Kidney (tissue), 14 donors: ENCODE data around the gene PNLIPRP1. TPM values are rescaled to one million over a fixed set of nuclear protein-coding genes. Genes with fewer than 3 reads are reported as not detected.

Experiments
- DNase-seq, 5 donors: peaks; one replicate each; pipeline ENCODE4 v3.0.0-alpha.2; 2013 to 2020
- FAIRE-seq: peaks from 2 replicates; lab custom pipeline; 2012; peaks lifted over from hg19 to GRCh38; lab: Jason Lieb, UNC
- H3K27ac ChIP-seq, 2 donors: one replicate each; pipeline ENCODE4 v1.7.0; 2013; ENCODE audit warnings: low read depth in 2 of 2, low read length in 2 of 2, inconsistent platforms in 1 of 2
- H3K27me3 ChIP-seq: one replicate; pipeline ENCODE4 v1.7.1; 2013; ENCODE audit warnings: low read length, inconsistent platforms; ENCODE audit not compliant: control insufficient read depth, insufficient read depth
- H3K36me3 ChIP-seq, 3 donors: one replicate each; pipeline versions ENCODE4 v1.7.0 to v1.7.1; 2013; ENCODE audit warnings: low read length in 3 of 3, control low read depth in 1 of 3, inconsistent platforms in 1 of 3; ENCODE audit not compliant: insufficient read depth in 3 of 3, control insufficient read depth in 2 of 3
- H3K4me1 ChIP-seq, 3 donors: one replicate each; pipeline versions ENCODE4 v1.7.0 to v1.7.1; 2013; ENCODE audit warnings: low read length in 3 of 3, inconsistent platforms in 1 of 3, low read depth in 1 of 3; ENCODE audit not compliant: control insufficient read depth in 2 of 3, insufficient read depth in 2 of 3
- H3K4me3 ChIP-seq, 3 donors: one replicate each; pipeline versions ENCODE4 v1.7.0 to v1.8.1; 2013; ENCODE audit warnings: low read length in 3 of 3, control low read depth in 1 of 3, inconsistent platforms in 1 of 3
- H3K9ac ChIP-seq, 3 donors: one replicate each; pipeline versions ENCODE4 v1.7.0 to v1.7.1; 2013; ENCODE audit warnings: low read length in 3 of 3, control low read depth in 1 of 3, inconsistent platforms in 1 of 3
- H3K9me3 ChIP-seq, 3 donors: one replicate each; pipeline versions ENCODE4 v1.7.0 to v1.7.1; 2013; ENCODE audit warnings: low read length in 3 of 3, control low read depth in 1 of 3, inconsistent platforms in 1 of 3; ENCODE audit not compliant: control insufficient read depth in 2 of 3, insufficient read depth in 1 of 3
- intact Hi-C: fragments of 100-400 bp; cut with DNase I; formaldehyde crosslinking; loops from one replicate; pipeline ENCODE4 v1.11.1; 2022
- polyA plus RNA-seq: library from polyadenylated mRNA; stranded (reverse); fragments of 350-450 nt; fragmentation: Illumina TruSeq; extraction: RNeasy Lipid Tissue Mini Kit (QIAGEN cat#74804); gene quantifications from one replicate; pipeline ENCODE4 v1.2.3, GENCODE V29; 2014; ENCODE audit warnings: low read depth, low replicate concordance; ENCODE audit not compliant: insufficient read depth
- total RNA-seq: library from RNA; stranded (reverse); fragmentation: NEBNext Ultra II Directional; extraction: Animal tissue kit (Norgen Biotek cat#: 25700); gene quantifications from one replicate; pipeline ENCODE4 v1.2.1, GENCODE V29; 2021
- TF ChIP-seq, protein P1 (sequence below): IDR thresholded peaks from 3 replicates; pipeline ENCODE4 v1.5.1; 2012; ENCODE audit warnings: mild to moderate bottlenecking, moderate library complexity, borderline replicate concordance; ENCODE audit not compliant: insufficient read depth; ENCODE audit errors: extremely low read depth
- donor health status: control.
- donor health status: control.
- donor health status: control.
- donor health status: control.
- donor health status: control.
- donor health status: DM: yes; HTN: yes; CAD: no.
- donor health status: Normal renal cell carcinoma (clear cell type).

Gene PNLIPRP1
- total and polyA plus RNA-seq, 2 donors from 2014 or later: not detected

DNA sequence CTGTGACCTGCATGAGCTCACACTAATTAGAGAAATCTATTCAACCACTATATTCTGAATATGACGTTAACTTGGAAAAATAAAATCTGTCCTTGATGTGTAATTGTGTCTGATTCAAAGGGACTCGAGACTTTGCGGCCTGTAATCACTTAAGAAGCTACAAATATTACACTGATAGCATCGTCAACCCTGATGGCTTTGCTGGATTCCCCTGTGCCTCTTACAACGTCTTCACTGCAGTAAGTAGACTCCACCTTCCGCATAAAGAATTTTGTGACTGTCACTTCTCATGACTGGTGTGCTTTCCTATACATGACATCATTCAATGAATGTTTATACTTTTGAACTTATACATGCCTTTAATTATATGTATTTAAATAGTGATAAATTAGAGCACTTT lies 34.9 kb upstream of the PNLIPRP1 start:
- no peaks in the 10 kb centered on the region for H3K4me1 ChIP-seq
- H3K9me3 ChIP-seq: no peaks in the 10 kb centered on the region
- FAIRE-seq (no peak), DNase-seq (no peak)
- TF ChIP-seq, protein P1, sequence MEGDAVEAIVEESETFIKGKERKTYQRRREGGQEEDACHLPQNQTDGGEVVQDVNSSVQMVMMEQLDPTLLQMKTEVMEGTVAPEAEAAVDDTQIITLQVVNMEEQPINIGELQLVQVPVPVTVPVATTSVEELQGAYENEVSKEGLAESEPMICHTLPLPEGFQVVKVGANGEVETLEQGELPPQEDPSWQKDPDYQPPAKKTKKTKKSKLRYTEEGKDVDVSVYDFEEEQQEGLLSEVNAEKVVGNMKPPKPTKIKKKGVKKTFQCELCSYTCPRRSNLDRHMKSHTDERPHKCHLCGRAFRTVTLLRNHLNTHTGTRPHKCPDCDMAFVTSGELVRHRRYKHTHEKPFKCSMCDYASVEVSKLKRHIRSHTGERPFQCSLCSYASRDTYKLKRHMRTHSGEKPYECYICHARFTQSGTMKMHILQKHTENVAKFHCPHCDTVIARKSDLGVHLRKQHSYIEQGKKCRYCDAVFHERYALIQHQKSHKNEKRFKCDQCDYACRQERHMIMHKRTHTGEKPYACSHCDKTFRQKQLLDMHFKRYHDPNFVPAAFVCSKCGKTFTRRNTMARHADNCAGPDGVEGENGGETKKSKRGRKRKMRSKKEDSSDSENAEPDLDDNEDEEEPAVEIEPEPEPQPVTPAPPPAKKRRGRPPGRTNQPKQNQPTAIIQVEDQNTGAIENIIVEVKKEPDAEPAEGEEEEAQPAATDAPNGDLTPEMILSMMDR: no peak
- H3K4me3 ChIP-seq: no peak overlapping the region
- intact Hi-C loops: no loop called here
- H3K36me3 ChIP-seq: no peaks in the 10 kb centered on the region
- H3K27me3 ChIP-seq: no peaks in the 10 kb centered on the region
- no peak overlapping the region for H3K27ac ChIP-seq
- H3K9ac ChIP-seq: no peak overlapping the region

DNA sequence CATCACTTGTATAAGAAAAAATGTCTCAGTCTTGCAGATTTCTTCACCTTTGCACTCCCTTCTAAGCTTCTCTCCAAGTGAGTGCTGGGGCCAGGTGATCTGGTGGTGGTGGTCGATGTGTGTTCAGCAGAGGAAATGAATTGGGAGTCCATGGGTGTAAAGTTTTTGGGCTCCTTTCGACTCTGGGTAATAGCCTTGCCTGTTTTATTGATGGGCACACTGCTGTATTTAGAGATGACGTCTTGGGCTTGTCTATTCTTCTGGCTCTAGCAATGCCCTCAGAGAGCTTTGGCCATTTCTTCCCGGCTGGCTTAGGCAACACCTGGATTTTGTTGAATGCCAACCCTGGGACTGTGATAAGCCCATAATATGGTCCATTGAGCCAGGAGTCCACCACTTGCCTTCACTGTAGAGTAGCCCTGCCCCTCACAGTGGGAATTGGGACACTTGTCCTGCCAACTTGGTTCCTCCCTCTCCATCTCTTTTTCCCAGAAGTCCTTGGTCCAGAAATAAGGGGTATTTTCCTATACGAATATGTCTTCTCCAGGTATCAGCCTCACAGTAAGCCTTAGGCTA lies 33.4 kb upstream of the PNLIPRP1 start:
- Histone ChIP-seq H3K27ac (no peak overlapping the region), H3K4me1 (no peaks in the 10 kb centered on the region), H3K36me3 (no peaks in the 10 kb centered on the region), H3K4me3 (no peak overlapping the region), H3K9me3 (no peaks in the 10 kb centered on the region), H3K27me3 (no peaks in the 10 kb centered on the region), H3K9ac (no peak overlapping the region)
- DNase-seq: no peak
- intact Hi-C loops: no loop called here
- no peak for FAIRE-seq
- TF ChIP-seq, protein P1: no peak

DNA sequence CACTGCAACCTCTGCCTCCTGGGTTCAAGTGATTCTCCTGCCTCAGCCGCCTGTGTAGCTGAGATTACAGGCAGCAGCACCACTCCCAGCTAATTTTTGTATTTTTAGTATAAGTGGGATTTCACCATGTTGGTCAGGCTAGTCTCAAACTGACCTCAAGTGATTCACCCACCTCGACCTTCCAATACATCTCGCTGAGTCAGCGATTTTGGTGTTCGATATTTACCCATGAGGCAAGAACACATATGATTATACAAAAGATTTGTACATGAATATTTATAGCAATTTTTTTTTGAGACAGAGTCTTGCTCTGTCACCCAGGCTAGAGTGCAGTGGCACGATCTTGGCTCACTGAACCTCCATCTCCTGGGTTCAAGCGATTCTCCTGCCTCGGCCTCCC lies 25.2 kb upstream of the PNLIPRP1 start:
- no peak overlapping the region for H3K9ac ChIP-seq
- no peaks in the 10 kb centered on the region for H3K4me1 ChIP-seq
- no peaks in the 10 kb centered on the region for H3K36me3 ChIP-seq
- TF ChIP-seq, protein P1: no peak
- intact Hi-C loops: no loop called here
- no peak overlapping the region for H3K4me3 ChIP-seq
- FAIRE-seq (no peak), DNase-seq (no peak)
- no peaks in the 10 kb centered on the region for H3K27me3 ChIP-seq
- H3K9me3 ChIP-seq: no peaks in the 10 kb centered on the region
- H3K27ac ChIP-seq: no peak overlapping the region

DNA sequence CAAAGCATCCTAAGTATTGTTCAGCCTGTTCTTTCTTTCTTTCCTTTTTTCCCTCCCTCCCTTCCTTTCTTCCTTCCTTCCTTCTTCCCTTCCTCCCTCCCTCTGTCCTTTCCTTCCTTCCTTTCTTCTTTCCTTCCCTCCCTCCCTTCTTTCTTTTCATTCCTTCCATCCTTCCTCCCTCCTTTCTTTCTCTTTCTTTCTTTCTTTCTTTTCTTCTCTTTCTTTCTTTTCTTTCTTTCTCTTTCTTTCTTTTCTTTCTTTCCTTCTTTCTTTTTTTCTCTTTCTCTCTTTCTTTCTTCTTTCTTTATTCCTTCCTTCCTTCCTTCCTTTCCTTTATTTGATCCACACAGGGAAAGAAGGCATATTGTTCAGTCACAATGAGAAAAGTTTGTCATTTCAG lies 23.8 kb upstream of the PNLIPRP1 start:
- Histone ChIP-seq H3K4me3 (no peak overlapping the region), H3K27ac (no peak overlapping the region), H3K9ac (no peak overlapping the region), H3K4me1 (no peaks in the 10 kb centered on the region), H3K9me3 (no peaks in the 10 kb centered on the region), H3K36me3 (no peaks in the 10 kb centered on the region), H3K27me3 (no peaks in the 10 kb centered on the region)
- TF ChIP-seq, protein P1: no peak
- intact Hi-C loops: no loop called here
- no peak for FAIRE-seq
- no peak for DNase-seq
